GM23248 (cell line): ENCODE measurements around the gene R3HCC1L. TPM values are rescaled to one million over a fixed set of nuclear protein-coding genes. Genes with fewer than 3 reads are reported as not detected.

Experiments
- DNase-seq: peaks from one replicate; pipeline ENCODE4 v3.0.0-alpha.2; 2015
- H2AFZ ChIP-seq: fragments of 200-600 bp; sonication (generic); 2 replicates; pipeline ENCODE4 v1.6.1; 2016; ENCODE audit warnings: antibody characterized with exemption
- H3F3A ChIP-seq: fragments of 200-600 bp; sonication (generic); 2 replicates; pipeline ENCODE4 v1.6.1; 2016; ENCODE audit warnings: mild to moderate bottlenecking, antibody characterized with exemption, mixed run types; ENCODE audit not compliant: insufficient read depth
- H3K27ac ChIP-seq: fragments of 200-600 bp; sonication (generic); 2 replicates; pipeline ENCODE4 v1.5.1; 2016; ENCODE audit warnings: mild to moderate bottlenecking
- H3K27me3 ChIP-seq: fragments of 200-600 bp; sonication (generic); replicated peaks from 2 replicates; pipeline ENCODE4 v1.6.1; 2016; ENCODE audit warnings: mild to moderate bottlenecking; ENCODE audit not compliant: insufficient read depth
- H3K36me3 ChIP-seq: fragments of 200-600 bp; sonication (generic); 2 replicates; pipeline ENCODE4 v1.6.1; 2016; ENCODE audit warnings: low read depth, mild to moderate bottlenecking
- H3K4me1 ChIP-seq: fragments of 200-600 bp; sonication (generic); 2 replicates; pipeline ENCODE4 v1.6.1; 2016; ENCODE audit warnings: mild to moderate bottlenecking; ENCODE audit not compliant: insufficient read depth
- H3K4me2 ChIP-seq: fragments of 200-600 bp; sonication (generic); one replicate; pipeline ENCODE4 v1.6.1; 2016; ENCODE audit warnings: mild to moderate bottlenecking; ENCODE audit not compliant: unreplicated experiment
- H3K4me3 ChIP-seq: fragments of 200-600 bp; sonication (generic); 2 replicates; pipeline ENCODE4 v1.5.1; 2016; ENCODE audit warnings: mild to moderate bottlenecking
- H3K79me2 ChIP-seq: fragments of 200-600 bp; sonication (generic); 2 replicates; pipeline ENCODE4 v1.6.1; 2016; ENCODE audit warnings: mild to moderate bottlenecking; ENCODE audit not compliant: insufficient read depth
- H3K9ac ChIP-seq: fragments of 200-600 bp; sonication (generic); 2 replicates; pipeline ENCODE4 v1.6.1; 2016; ENCODE audit warnings: mild to moderate bottlenecking
- H3K9me2 ChIP-seq: fragments of 200-600 bp; sonication (generic); 2 replicates; pipeline ENCODE4 v1.6.1; 2016; ENCODE audit warnings: mixed run types, mild to moderate bottlenecking, moderate library complexity; ENCODE audit not compliant: insufficient read depth
- H3K9me3 ChIP-seq: fragments of 200-600 bp; sonication (generic); one replicate; pipeline ENCODE4 v1.6.1; 2017; ENCODE audit warnings: low read depth
- H4K20me1 ChIP-seq: fragments of 200-600 bp; sonication (generic); 2 replicates; pipeline ENCODE4 v1.6.0; 2016; ENCODE audit not compliant: insufficient read depth
- EZH2 ChIP-seq: fragments of 200-600 bp; sonication (generic); IDR thresholded peaks from 2 replicates; pipeline ENCODE4 v1.6.1; 2018; ENCODE audit warnings: antibody characterized with exemption, mild to moderate bottlenecking; ENCODE audit not compliant: insufficient read depth, poor library complexity, severe bottlenecking
- EZH2phosphoT487 ChIP-seq: fragments of 200-600 bp; sonication (generic); IDR thresholded peaks from 2 replicates; pipeline ENCODE4 v1.6.1; 2018; ENCODE audit warnings: antibody characterized with exemption, moderate library complexity, mild to moderate bottlenecking, low read depth; ENCODE audit not compliant: insufficient read depth
- WGBS, 2 experiments: methylation state at CpG; one replicate each; pipeline ENCODE4 v1.1.6; 2015 to 2017; ENCODE audit warnings: low lambda C conversion rate in 2 of 2, low coverage in 1 of 2; ENCODE audit errors: missing lambda C conversion rate in 2 of 2; 5-methylcytosine and 5-hydroxymethylcytosine counted together
- in situ Hi-C: fragments of 300-500 bp; cut with MboI; formaldehyde crosslinking; loops from 2 replicates; pipeline ENCODE4 v1.15.0; 2020
- polyA plus RNA-seq: library from polyadenylated mRNA; unstranded; fragments of >200 nt; fragmentation: Nextera tagmentation; extraction: Ambion mirVana; gene quantifications from 2 replicates; pipeline ENCODE4 v1.2.1, GENCODE V29; 2016
- total RNA-seq: library from RNA; depleted of rRNA; stranded (reverse); fragments of >200 nt; shearing (Covaris generic); gene quantifications from 2 replicates; pipeline ENCODE4 v1.2.3, GENCODE V29; 2014

Gene R3HCC1L
- total and polyA plus RNA-seq, 2 experiments from 2014 or later = 8.2 to 10.2 TPM

- 39 to 46% methylated on average over 5 to 6 of the region's 6 CpGs for whole genome bisulfite sequencing, 2 experiments
Measured at GRCh38 chr10:98098247-98098646, 36.2 kb upstream of the R3HCC1L start.

GRCh38 chr10:98100476-98100875, 34.0 kb upstream of the R3HCC1L start:
- Histone ChIP-seq H3K27me3 (no peaks in the 10 kb centered on the region; the same call in 1 of the 2 replicates), H3K4me3 (no peak overlapping the region), H2AFZ (no peak overlapping the region), H3K9me2 (no peaks in the 10 kb centered on the region), H4K20me1 (no peaks in the 10 kb centered on the region), H3F3A (no peaks in the 10 kb centered on the region), H3K4me2 (no peak overlapping the region), H3K27ac (no peak overlapping the region), H3K79me2 (no peaks in the 10 kb centered on the region), H3K9ac (no peak overlapping the region), H3K4me1 (no peaks in the 10 kb centered on the region), H3K36me3 (no peaks in the 10 kb centered on the region), H3K9me3 (no peaks in the 10 kb centered on the region)
- no peak for DNase-seq
- in situ Hi-C loops = no loop called here
- WGBS, 2 experiments = 22 to 26% methylated on average over 3 of the region's 3 CpGs
- TF ChIP-seq EZH2 (no peak), EZH2phosphoT487 (no peak)

More at GRCh38 chr10:98098247-98098646, 36.2 kb upstream of the R3HCC1L start:
- Histone ChIP-seq H3K4me3 (no peak overlapping the region), H3F3A (no peaks in the 10 kb centered on the region), H2AFZ (no peak overlapping the region), H3K4me1 (no peaks in the 10 kb centered on the region), H4K20me1 (no peaks in the 10 kb centered on the region), H3K9me3 (no peaks in the 10 kb centered on the region), H3K36me3 (no peaks in the 10 kb centered on the region), H3K4me2 (no peak overlapping the region), H3K79me2 (no peaks in the 10 kb centered on the region), H3K27ac (no peak overlapping the region), H3K9me2 (no peaks in the 10 kb centered on the region), H3K9ac (no peak overlapping the region), H3K27me3 (peaks cover 6% of the 10 kb centered on the region)
- TF ChIP-seq EZH2 = no peak
- TF ChIP-seq EZH2phosphoT487 = no peak
- no peak for DNase-seq
- in situ Hi-C loops = no loop called here

GRCh38 chr10:98101366-98101765, 33.1 kb upstream of the R3HCC1L start:
- H3K36me3 ChIP-seq = no peaks in the 10 kb centered on the region
- TF ChIP-seq EZH2phosphoT487 (no peak), EZH2 (no peak)
- no peak overlapping the region for H3K27ac ChIP-seq
- H2AFZ ChIP-seq = no peak overlapping the region
- no peak overlapping the region for H3K4me3 ChIP-seq
- H3K9me2 ChIP-seq = no peaks in the 10 kb centered on the region
- H4K20me1 ChIP-seq = no peaks in the 10 kb centered on the region
- WGBS, 2 experiments = 34 to 41% methylated on average over 2 of the region's 2 CpGs
- H3K79me2 ChIP-seq = no peaks in the 10 kb centered on the region
- no peaks in the 10 kb centered on the region; the same call in 1 of the 2 replicates for H3K27me3 ChIP-seq
- no peak overlapping the region for H3K9ac ChIP-seq
- H3F3A ChIP-seq = no peaks in the 10 kb centered on the region
- H3K4me1 ChIP-seq = no peaks in the 10 kb centered on the region
- no peak overlapping the region for H3K4me2 ChIP-seq
- no peaks in the 10 kb centered on the region for H3K9me3 ChIP-seq
- no peak for DNase-seq
- in situ Hi-C loops = no loop called here

- 50 to 71% methylated on average over 3 of the region's 3 CpGs for WGBS, 2 experiments
- H3K36me3 ChIP-seq = no peaks in the 10 kb centered on the region
Measured at GRCh38 chr10:98104125-98104524, 30.3 kb upstream of the R3HCC1L start.

GRCh38 chr10:98106531-98106930, 27.9 kb upstream of the R3HCC1L start:
- Histone ChIP-seq H3K79me2 (no peaks in the 10 kb centered on the region), H3K27ac (no peak overlapping the region), H3K4me1 (no peaks in the 10 kb centered on the region), H3K4me2 (no peak overlapping the region), H3K9ac (no peak overlapping the region), H3K9me2 (no peaks in the 10 kb centered on the region), H3K9me3 (no peaks in the 10 kb centered on the region), H4K20me1 (no peaks in the 10 kb centered on the region), H3F3A (no peaks in the 10 kb centered on the region), H2AFZ (no peak overlapping the region), H3K4me3 (no peak overlapping the region), H3K27me3 (0 out of 2 replicates have a peak, but pooled peaks cover 6% of the 10 kb centered on the region), H3K36me3 (no peaks in the 10 kb centered on the region)
- TF ChIP-seq EZH2phosphoT487 (no peak), EZH2 (no peak)
- in situ Hi-C loops = no loop called here
- 0% methylated on average over 1 of the region's 1 CpG for WGBS, 2 experiments
- peak; percentile 15 for DNase-seq

More at GRCh38 chr10:98104125-98104524, 30.3 kb upstream of the R3HCC1L start:
- H3K4me1 ChIP-seq = no peaks in the 10 kb centered on the region
- no peaks in the 10 kb centered on the region for H4K20me1 ChIP-seq
- H3K4me2 ChIP-seq = no peak overlapping the region
- no peaks in the 10 kb centered on the region for H3K79me2 ChIP-seq
- H2AFZ ChIP-seq = no peak overlapping the region
- H3F3A ChIP-seq = no peaks in the 10 kb centered on the region
- H3K27ac ChIP-seq = no peak overlapping the region
- in situ Hi-C loops = no loop called here
- TF ChIP-seq EZH2 (no peak), EZH2phosphoT487 (no peak)
- no peak for DNase-seq
- no peaks in the 10 kb centered on the region for H3K9me2 ChIP-seq
- H3K9me3 ChIP-seq = no peaks in the 10 kb centered on the region
- H3K27me3 ChIP-seq = 0 out of 2 replicates have a peak, but pooled peaks cover 6% of the 10 kb centered on the region
- no peak overlapping the region for H3K9ac ChIP-seq
- no peak overlapping the region for H3K4me3 ChIP-seq
